GM19395 (cell line): ENCODE data around the gene C16orf86.

Experiments used
- ATAC-seq: cut with Tn5 transposase; IDR thresholded peaks from one replicate; pipeline ENCODE4 v1.9.1; 2021; ENCODE audit warnings: mild to moderate bottlenecking, moderate library complexity; ENCODE audit not compliant: unreplicated experiment

Gene C16orf86

GRCh38 chr16:67653128-67653788, 13.4 kb upstream of the C16orf86 start:
- ATAC-seq: no peak

- ATAC-seq: no peak
Measured at GRCh38 chr16:67653789-67654402, 12.7 kb upstream of the C16orf86 start.

GRCh38 chr16:67654403-67654911, 12.2 kb upstream of the C16orf86 start:
- ATAC-seq: no peak

GRCh38 chr16:67655363-67655762, 11.3 kb upstream of the C16orf86 start:
- ATAC-seq: no peak

GRCh38 chr16:67656344-67657016, 10.1 kb upstream of the C16orf86 start:
- ATAC-seq: no peak

GRCh38 chr16:67657017-67657608, 9.5 kb upstream of the C16orf86 start:
- no peak for ATAC-seq

- no peak for ATAC-seq
Measured at GRCh38 chr16:67657751-67658518, 8.7 kb upstream of the C16orf86 start.

GRCh38 chr16:67658849-67659674, 7.6 kb upstream of the C16orf86 start:
- ATAC-seq: no peak

- ATAC-seq: peak; percentile 65
Measured at GRCh38 chr16:67659675-67660563, 6.7 kb upstream of the C16orf86 start, which contains the start of gene ACD. Gene ACD, minus strand, starts transcription at chr16:67660260. Its CDS starts 40 bp downstream, at chr16:67660220.

- peak; percentile 76 for ATAC-seq
Measured at GRCh38 chr16:67660564-67661028, 6.0 kb upstream of the C16orf86 start, which contains the start of gene PARD6A. Gene PARD6A, plus strand, starts transcription at chr16:67660960. Its CDS starts 79 bp downstream, at chr16:67661039.

- ATAC-seq: no peak
Measured at GRCh38 chr16:67661101-67661761, 5.4 kb upstream of the C16orf86 start.

- ATAC-seq: no peak
Measured at GRCh38 chr16:67661886-67662652, 4.5 kb upstream of the C16orf86 start.

- ATAC-seq: no peak
Measured at GRCh38 chr16:67662653-67663010, 4.0 kb upstream of the C16orf86 start.

GRCh38 chr16:67663151-67663876, 3.3 kb upstream of the C16orf86 start:
- no peak for ATAC-seq

GRCh38 chr16:67663877-67664222, 2.8 kb upstream of the C16orf86 start:
- ATAC-seq: no peak

- ATAC-seq: no peak
Measured at GRCh38 chr16:67664258-67664657, 2.4 kb upstream of the C16orf86 start.

- ATAC-seq: no peak
Measured at GRCh38 chr16:67664871-67665270, 1.7 kb upstream of the C16orf86 start.
